Measurements from ENCODE around the gene NKAIN4. TPM values are rescaled to one million over a fixed set of nuclear protein-coding genes. Genes with fewer than 3 reads are reported as not detected.
"Not testable (repeated sequence)": the region's sequence is repeated elsewhere in the genome, so short reads cannot be mapped to it uniquely, and the experiment has no call there.

Gene NKAIN4
- total RNA-seq, 3 donors from 2014 or later: not detected

DNA sequence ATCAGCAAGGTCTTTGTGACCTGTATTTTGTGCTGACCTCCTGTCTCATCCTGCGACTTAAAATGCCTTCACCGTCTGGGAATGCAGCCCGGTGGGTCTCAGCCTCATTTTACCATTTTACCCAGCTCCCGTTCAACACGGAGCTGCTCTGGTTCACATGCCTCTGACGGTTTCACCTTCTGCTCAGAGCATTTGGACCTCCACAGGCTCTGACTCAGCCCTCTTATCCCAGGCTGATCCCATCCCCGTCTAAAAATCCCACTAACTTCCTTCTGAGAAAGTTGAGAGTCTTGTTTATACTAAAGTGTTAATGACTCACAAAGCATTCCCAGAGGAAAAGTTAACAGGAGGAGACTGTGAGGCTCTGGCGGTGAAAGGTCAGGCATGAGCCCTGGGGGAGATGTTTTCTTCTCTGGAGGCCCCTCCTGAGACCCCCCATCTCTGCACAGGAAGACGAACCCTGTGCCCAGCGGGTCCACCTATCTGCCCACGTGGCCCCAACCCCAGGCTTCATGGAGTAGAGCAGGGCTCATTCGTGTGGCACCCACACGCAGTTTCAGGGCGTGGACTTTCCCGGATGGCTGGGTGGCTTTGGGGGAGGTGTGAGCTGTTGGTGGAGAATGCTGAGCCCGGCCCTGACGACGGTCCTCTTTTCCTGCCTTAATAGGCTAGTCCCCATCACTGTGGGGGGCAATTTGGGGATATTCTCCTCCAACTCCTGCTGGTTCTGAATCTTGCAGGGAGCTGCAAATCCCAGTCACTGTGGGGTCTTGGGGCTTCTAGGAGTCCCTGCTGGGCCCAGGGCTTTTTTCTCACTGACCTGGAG is 21.8 kb downstream of the NKAIN4 start:
- H3K4me3 Mint-ChIP-seq: no peak overlapping the region
- H3K9me3 Mint-ChIP-seq: no peaks in the 10 kb centered on the region
- DNase-seq: no peak
- ATAC-seq: no peak
- H3K4me1 Mint-ChIP-seq (ENCODE audit: low read depth): peaks cover 2% of the 10 kb centered on the region
- peaks cover 50% of the 10 kb centered on the region for H3K27me3 Mint-ChIP-seq (ENCODE audit: low read depth)
- no peaks in the 10 kb centered on the region for H3K36me3 Mint-ChIP-seq (ENCODE audit: insufficient read depth)

DNA sequence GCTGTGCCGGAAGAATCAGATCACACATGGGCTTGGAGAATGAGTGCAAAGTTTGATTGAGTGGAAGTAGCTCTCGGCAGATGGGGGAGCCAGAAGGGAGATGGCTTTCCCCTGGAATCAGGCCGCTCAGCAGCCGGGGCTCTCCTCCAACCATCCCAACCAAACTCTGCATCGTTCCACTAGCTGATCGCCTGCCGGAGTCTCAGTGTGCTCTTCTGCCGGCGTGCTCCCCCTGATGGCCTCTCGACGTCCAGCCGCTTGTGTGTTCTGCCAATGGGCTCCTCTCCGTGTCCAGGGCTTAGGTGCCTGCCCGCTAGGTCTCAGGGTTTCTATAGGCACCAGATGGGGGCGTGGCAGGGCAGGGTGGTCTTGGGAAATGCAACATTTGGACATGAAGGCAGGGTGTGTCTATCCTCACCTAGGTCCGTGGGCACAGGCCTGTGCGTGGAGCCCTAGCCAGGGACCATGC is 23.4 kb downstream of the NKAIN4 start:
- Mint-ChIP-seq H3K9me3 (no peaks in the 10 kb centered on the region), H3K4me1 (ENCODE audit: low read depth) (peaks cover 2% of the 10 kb centered on the region), H3K27me3 (ENCODE audit: low read depth) (peaks cover 48% of the 10 kb centered on the region), H3K36me3 (ENCODE audit: insufficient read depth) (no peaks in the 10 kb centered on the region), H3K4me3 (no peak overlapping the region)
- DNase-seq: no peak
- ATAC-seq: no peak

DNA sequence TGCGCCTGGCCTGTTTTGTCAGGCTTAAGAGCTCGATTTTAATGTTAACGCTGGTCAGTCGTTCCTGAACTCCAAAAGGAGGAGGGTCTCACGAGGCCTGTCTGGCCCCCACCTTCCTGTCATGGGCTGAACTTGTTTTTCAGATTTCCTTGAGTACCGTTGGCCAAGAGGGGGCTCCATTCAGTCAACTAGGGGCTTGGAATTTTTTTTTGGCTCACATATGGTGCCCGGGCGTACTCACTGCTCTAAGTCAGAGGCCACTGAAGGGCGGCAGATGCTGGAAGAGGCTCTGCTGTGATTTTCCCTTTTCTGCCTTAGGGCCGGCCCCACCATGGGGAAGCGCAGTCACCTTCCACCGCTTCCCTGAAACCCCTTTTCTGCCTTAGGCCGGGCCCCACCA is 25.5 kb downstream of the NKAIN4 start:
- no peaks in the 10 kb centered on the region for H3K4me1 Mint-ChIP-seq (ENCODE audit: low read depth)
- no peak overlapping the region for H3K4me3 Mint-ChIP-seq
- DNase-seq: no peak
- no peaks in the 10 kb centered on the region for H3K36me3 Mint-ChIP-seq (ENCODE audit: insufficient read depth)
- peaks cover 47% of the 10 kb centered on the region for H3K27me3 Mint-ChIP-seq (ENCODE audit: low read depth)
- no peak for ATAC-seq
- no peaks in the 10 kb centered on the region for H3K9me3 Mint-ChIP-seq

DNA sequence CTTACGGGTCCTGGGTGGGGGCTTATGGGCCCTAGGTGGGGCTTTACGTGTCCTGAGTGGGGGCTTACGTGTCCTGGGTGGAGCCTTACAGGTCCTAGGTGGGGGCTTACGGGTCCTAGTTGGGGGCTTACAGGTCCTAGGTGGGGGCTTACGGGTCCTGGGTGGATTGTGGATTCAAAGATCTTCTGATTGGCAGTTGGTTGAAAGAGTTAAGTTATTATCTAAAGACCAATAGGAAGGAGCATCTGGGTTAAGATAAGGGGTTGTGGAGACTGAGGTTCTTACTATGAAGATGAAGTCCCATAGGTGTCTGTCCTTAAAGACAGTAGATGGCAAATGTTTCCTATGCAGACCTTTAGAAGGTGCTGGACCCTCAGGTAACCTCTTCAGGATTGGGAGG is 27.0 kb downstream of the NKAIN4 start:
- no peaks in the 10 kb centered on the region for H3K9me3 Mint-ChIP-seq
- H3K4me1 Mint-ChIP-seq (ENCODE audit: low read depth): no peaks in the 10 kb centered on the region
- DNase-seq (no peak), ATAC-seq (no peak)
- H3K36me3 Mint-ChIP-seq (ENCODE audit: insufficient read depth): no peaks in the 10 kb centered on the region
- no peak overlapping the region for H3K4me3 Mint-ChIP-seq
- peaks cover 33% of the 10 kb centered on the region for H3K27me3 Mint-ChIP-seq (ENCODE audit: low read depth)

DNA sequence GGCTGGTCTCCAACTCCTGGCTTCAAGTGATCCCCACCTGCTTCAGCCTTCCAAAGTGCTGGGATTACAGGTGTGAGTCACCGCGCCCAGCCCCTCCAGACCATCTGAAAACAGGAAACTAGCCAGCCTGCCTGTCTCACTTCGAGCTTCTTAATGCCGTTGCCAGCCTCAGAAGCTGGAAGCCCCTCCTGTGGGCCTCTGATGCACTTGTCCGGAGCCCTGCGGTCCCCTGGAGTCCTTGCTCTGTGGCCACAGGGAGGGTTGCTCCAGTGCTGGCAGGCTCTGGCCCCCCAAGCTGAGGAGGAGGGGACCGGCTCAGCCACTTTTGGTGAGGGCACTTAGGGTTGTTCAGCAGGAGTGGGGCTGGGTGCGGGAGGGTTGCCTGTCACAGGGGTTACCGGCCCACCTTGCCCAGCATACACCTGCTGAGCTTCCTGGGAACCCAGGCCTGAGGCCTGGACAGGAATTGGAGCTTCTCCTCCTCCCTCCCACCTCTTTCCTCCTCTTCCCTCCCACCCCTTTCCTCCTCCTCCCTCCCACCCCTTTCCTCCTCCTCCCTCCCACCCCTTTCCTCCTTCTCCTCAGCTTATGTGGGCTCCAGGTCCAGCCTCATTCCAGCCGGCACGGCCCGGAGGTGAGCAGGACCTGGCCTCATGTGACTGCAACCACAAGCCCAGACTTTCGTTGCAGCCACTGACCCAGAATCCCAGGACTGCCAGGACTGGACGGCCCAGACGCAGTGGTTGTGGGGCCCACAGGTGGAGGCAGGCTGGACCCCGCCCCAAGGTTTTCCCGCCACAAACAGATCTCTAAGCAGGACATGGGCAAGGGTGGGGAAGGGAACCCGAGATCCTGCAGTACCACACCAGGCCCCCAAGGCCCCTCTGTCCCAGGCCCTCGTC is 28.0 kb downstream of the NKAIN4 start:
- Mint-ChIP-seq H3K27me3 (ENCODE audit: low read depth) (peaks cover 24% of the 10 kb centered on the region), H3K4me3 (no peak overlapping the region), H3K9me3 (no peaks in the 10 kb centered on the region), H3K36me3 (ENCODE audit: insufficient read depth) (no peaks in the 10 kb centered on the region), H3K4me1 (ENCODE audit: low read depth) (no peaks in the 10 kb centered on the region)
- ATAC-seq: no peak
- no peak for DNase-seq

DNA sequence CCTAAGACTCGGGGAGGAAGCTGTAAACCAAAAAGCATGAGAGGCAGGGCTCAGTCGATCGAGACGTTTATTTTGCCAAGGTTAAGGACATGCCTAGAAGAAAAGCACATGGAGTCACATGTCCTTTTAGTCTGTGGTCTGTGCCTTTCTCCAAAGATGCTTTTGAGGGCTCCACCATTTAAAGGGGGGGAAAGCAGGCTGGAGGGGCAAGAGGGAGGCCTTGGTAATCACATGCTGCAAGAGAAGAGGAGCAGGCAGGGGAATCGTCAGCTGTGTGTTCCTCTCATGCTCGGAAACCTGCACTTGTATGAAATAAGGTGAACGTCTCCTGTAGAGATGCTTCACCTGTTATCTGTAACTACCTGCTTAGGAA is 29.2 kb downstream of the NKAIN4 start:
- H3K9me3 Mint-ChIP-seq: no peaks in the 10 kb centered on the region
- no peaks in the 10 kb centered on the region for H3K36me3 Mint-ChIP-seq (ENCODE audit: insufficient read depth)
- H3K4me3 Mint-ChIP-seq: no peak overlapping the region
- DNase-seq (no peak), ATAC-seq (no peak)
- H3K4me1 Mint-ChIP-seq (ENCODE audit: low read depth): no peaks in the 10 kb centered on the region
- H3K27me3 Mint-ChIP-seq (ENCODE audit: low read depth): peaks cover 15% of the 10 kb centered on the region

DNA sequence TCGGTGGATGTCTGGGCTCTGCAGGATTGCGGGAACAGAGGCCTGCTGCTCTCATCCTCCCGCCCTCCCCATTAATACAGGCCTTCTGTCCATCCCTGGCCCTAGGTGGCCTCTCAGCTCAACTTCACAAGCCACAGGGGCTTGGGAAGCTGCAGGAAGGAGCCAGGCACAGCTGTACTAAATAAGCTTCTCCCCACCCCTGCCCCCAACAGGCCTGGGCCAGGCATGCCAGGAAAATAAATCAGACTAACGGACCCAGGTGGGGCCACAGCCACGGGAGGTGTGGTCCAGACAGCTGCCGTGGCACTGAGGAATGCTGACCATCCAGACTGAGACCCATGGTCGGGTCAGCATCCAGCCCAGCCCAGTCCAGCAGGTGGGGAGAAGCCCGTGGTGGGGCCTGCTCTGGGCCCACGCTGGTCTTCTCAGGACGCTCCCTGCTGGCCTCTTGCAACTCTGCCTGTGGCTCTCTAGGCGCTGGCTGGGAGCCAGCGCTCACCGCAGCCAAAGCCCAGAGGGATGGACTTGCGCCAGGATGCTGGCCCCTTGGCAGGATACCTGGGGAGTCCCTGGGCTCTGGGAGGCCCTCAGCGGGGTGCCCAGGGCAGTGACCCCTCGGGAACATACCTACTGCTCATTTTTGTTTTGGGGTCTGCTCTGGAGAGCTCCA is 29.7 kb downstream of the NKAIN4 start:
- H3K36me3 Mint-ChIP-seq (ENCODE audit: insufficient read depth): no peaks in the 10 kb centered on the region
- no peak overlapping the region for H3K4me3 Mint-ChIP-seq
- H3K9me3 Mint-ChIP-seq: no peaks in the 10 kb centered on the region
- ATAC-seq (no peak), DNase-seq (no peak)
- no peaks in the 10 kb centered on the region for H3K4me1 Mint-ChIP-seq (ENCODE audit: low read depth)
- H3K27me3 Mint-ChIP-seq (ENCODE audit: low read depth): peaks cover 14% of the 10 kb centered on the region

DNA sequence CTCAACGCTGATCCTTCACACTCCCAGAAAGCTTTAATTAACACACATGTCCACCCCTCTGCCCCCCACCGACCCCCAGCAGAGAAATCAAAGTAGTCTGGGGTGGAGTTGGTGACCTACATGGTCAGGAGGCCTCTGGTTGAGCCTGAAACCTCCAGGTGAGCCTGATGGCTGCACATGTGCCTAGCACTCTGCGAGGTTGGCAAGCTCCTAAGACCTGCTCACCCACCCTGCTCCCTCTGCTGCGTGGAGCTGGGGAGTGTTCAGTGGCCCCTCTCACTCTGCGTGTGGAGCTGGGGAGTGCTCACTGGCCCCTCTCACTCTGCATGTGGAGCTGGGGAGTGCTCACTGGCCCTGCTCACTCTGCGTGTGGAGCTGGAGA is 30.4 kb downstream of the NKAIN4 start:
- Mint-ChIP-seq H3K36me3 (ENCODE audit: insufficient read depth) (no peaks in the 10 kb centered on the region), H3K9me3 (no peaks in the 10 kb centered on the region), H3K4me1 (ENCODE audit: low read depth) (no peaks in the 10 kb centered on the region), H3K4me3 (no peak overlapping the region), H3K27me3 (ENCODE audit: low read depth) (peaks cover 6% of the 10 kb centered on the region)
- ATAC-seq (no peak), DNase-seq (no peak)

DNA sequence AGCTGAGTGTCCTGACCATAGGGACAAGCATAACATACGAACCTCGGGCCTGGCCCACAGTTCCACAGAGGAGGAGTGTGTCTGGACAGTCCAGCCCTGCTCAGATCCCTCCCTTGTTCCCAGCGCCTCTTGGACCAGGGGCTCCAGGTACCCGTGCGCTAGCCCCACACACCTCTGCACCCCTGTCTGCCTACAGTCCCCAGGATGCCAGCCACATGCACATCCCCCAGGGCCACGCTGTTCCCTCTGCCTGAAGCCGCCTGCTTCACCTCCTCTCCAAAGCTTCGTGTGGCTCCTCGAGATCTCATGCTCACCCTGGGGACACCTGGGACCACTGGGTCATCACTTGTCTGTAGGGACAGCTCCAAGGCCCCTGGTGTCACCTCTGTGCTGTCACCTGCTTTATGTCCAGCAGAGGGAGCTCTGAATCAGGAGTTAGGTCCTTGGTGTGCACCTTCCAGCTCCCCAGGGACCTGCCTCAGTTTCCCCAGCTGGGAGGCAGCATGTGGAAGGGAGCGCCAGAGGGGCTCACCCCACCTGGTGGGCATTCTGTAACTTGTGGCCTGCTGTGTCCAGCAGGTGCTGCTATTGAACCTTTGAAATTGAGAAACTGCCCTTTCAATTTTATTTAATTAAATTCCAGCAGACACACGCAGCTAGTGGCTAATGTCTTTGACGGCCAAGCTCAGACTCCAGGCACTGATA is 31.0 kb downstream of the NKAIN4 start:
- Mint-ChIP-seq H3K27me3 (ENCODE audit: low read depth) (peaks cover 6% of the 10 kb centered on the region), H3K36me3 (ENCODE audit: insufficient read depth) (no peaks in the 10 kb centered on the region), H3K4me1 (ENCODE audit: low read depth) (no peaks in the 10 kb centered on the region), H3K9me3 (no peaks in the 10 kb centered on the region), H3K4me3 (no peak overlapping the region)
- ATAC-seq: peak; percentile 72 to 79
- DNase-seq: peak; percentile 32

DNA sequence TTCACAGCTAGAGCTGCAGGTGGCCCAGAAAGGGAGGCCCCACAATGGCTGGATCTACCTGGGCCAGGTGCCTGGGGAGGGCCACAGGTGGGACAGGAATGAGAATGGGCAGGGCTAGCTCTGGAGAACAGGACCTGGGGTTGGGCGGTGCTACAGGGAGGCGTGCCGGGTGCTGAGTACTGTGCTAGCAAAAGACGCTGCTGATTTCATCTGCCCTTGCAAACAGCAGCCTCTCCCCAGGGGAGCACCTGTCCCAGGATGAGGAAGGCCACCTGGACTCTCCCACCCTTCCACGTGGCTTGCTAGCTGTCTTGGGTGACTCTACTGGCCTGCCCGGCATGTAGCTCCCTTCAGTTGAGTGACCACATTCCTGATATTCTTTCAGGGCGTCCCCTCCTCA is 31.7 kb downstream of the NKAIN4 start:
- no peak for ATAC-seq
- H3K36me3 Mint-ChIP-seq (ENCODE audit: insufficient read depth): no peaks in the 10 kb centered on the region
- H3K4me1 Mint-ChIP-seq (ENCODE audit: low read depth): no peaks in the 10 kb centered on the region
- no peak overlapping the region for H3K4me3 Mint-ChIP-seq
- H3K27me3 Mint-ChIP-seq (ENCODE audit: low read depth): peaks cover 6% of the 10 kb centered on the region
- H3K9me3 Mint-ChIP-seq: no peaks in the 10 kb centered on the region
- DNase-seq: no peak

DNA sequence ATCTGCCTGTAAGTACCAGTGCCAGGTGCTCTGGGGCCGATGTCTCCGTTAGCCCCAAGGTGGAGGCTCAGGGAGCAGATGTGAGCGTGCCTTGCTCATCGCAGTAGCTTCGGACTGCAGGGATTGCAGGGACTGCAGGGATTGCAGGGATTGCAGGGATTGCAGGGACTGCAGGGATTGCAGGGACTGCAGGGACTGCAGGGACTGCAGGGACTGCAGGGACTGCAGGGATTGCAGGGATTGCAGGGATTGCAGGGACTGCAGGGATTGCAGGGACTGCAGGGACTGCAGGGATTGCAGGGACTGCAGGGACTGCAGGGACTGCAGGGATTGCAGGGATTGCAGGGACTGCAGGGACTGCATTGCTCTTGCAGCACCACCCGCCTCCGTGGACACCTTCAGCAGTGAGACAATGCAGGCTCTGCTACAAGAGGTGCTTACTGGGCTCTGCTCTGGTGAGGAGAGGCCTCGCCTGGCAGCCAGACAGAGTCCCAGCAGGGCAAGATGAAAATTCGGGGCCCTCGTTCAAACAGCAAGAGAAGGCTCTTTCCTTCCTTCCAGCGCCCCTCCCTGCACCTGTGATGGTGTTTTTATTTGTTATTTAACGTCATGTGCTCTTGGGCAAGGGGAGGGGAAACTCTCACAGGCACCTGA is 32.7 kb downstream of the NKAIN4 start:
- H3K4me3 Mint-ChIP-seq; H3K4me1 Mint-ChIP-seq (ENCODE audit: low read depth); DNase-seq; ATAC-seq; H3K36me3 Mint-ChIP-seq (ENCODE audit: insufficient read depth); H3K27me3 Mint-ChIP-seq (ENCODE audit: low read depth); H3K9me3 Mint-ChIP-seq: not testable (repeated sequence)

DNA sequence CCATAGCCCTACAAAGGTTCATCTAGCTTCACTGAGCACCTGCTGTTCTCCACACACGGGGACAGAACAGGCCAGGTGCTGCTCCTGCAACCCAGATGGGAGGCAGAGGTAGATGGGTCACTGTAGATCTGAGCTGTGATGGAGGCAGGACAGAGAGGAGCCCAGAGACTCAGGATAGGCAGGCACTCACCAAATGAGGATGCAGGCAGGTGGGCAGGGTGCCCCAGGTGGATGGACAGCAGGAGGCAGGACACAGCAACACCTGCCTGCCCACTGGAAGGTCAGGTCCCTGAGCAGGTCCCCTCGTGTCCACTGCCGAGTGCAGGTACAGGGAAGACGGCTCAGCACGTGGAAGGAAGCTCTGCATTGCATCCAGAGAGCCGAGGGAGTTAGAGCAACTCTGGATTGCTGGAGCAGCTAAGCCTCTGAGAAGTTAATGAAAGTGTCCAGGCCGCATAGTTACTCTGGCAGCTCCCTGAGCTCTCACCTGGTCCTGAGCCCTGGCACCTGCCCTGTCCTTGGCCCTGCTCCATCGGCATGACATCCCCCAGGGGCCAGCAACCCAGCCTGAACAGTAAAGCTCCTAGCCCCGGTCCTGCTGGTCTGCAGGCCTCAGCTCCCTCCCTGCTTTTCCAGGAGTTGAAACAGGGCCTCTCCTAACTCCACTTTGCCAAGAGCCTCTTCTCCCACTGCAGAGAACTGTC is 33.4 kb downstream of the NKAIN4 start:
- no peaks in the 10 kb centered on the region for H3K9me3 Mint-ChIP-seq
- H3K4me3 Mint-ChIP-seq: no peak overlapping the region
- DNase-seq (no peak), ATAC-seq (no peak)
- H3K27me3 Mint-ChIP-seq (ENCODE audit: low read depth): peaks cover 6% of the 10 kb centered on the region
- H3K36me3 Mint-ChIP-seq (ENCODE audit: insufficient read depth): no peaks in the 10 kb centered on the region
- peaks cover 6% of the 10 kb centered on the region for H3K4me1 Mint-ChIP-seq (ENCODE audit: low read depth)

DNA sequence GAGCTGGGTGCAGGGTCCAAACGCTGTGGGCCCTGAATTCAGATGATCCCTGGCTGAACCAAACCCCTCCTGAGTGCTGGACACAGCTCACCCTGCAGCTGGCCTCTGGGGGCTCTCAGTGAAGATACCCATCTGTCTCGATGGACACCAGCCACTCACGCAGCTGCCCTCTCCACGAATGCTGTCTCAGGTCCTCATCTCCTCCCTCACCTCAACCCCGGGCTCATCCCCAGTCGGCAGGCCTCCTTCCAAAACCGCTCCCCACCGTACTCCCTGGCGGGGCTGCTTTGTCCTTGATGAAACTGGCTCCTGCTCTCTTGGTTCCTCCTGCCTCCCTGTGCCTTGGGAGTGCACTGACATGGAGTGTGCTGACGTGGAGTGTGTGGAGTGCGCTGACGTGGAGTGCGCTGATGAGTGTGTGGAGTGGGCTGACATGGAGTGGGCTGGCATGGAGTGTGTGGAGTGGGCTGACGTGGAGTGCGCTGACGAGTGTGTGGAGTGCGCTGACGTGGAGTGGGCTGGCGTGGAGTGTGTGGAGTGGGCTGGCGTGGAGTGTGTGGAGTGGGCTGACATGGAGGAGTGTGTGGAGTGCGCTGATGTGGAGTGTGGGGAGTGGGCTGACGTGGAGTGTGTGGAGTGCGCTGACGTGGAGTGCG is 34.3 kb downstream of the NKAIN4 start:
- Mint-ChIP-seq H3K4me3 (no peak overlapping the region), H3K36me3 (ENCODE audit: insufficient read depth) (peaks cover 2% of the 10 kb centered on the region), H3K9me3 (no peaks in the 10 kb centered on the region), H3K27me3 (ENCODE audit: low read depth) (peaks cover 6% of the 10 kb centered on the region), H3K4me1 (ENCODE audit: low read depth) (peaks cover 9% of the 10 kb centered on the region)
- DNase-seq (no peak), ATAC-seq (no peak)
